ENCODE measurements around the gene NUTF2.
"Not testable (repeated sequence)": the region's sequence is repeated elsewhere in the genome, so short reads cannot be mapped to it uniquely, and the experiment has no call there.

Gene NUTF2

GRCh38 chr16:67861877-67862276, 15.1 kb downstream of the NUTF2 start:
- Histone ChIP-seq H3K56ac (ENCODE audit: low read length) (no peak overlapping the region), H2AK5ac (ENCODE audit: low read length) (no peak overlapping the region), H3K4me3 (ENCODE audit: low read length) (no peak overlapping the region), H4K5ac (ENCODE audit: low read length) (no peak overlapping the region), H2BK5ac (ENCODE audit: low read length) (no peak overlapping the region), H2BK120ac (ENCODE audit: low read depth, low read length) (no peak overlapping the region), H3K4me2 (ENCODE audit: low read length) (no peak overlapping the region), H3K27ac (ENCODE audit: low read depth, low read length) (no peak overlapping the region), H3K36me3 (ENCODE audit: control insufficient read depth, insufficient read depth, low read length) (peaks cover 1% of the 10 kb centered on the region), H2BK15ac (replicated peaks; ENCODE audit: low read depth) (no peak overlapping the region), H3K27me3 (ENCODE audit: insufficient read depth, low read length, poor library complexity) (no peaks in the 10 kb centered on the region), H3K79me2 (ENCODE audit: control insufficient read depth, insufficient read depth, low read length) (peaks cover 70% of the 10 kb centered on the region), H3K4me1 (ENCODE audit: control insufficient read depth, low read depth, low read length) (peaks cover 3% of the 10 kb centered on the region), H3K23ac (ENCODE audit: low read length) (no peak overlapping the region), H4K8ac (ENCODE audit: low read depth, low read length) (no peak overlapping the region), H3K4ac (ENCODE audit: low read depth, low read length) (no peak overlapping the region), H3K79me1 (ENCODE audit: low read length) (peaks cover 51% of the 10 kb centered on the region), H3K18ac (ENCODE audit: low read length) (no peak overlapping the region), H3K9ac (ENCODE audit: low read length) (no peak overlapping the region)
- no peak for DNase-seq
- no CpG with 5 or more reads among the region's 6 CpGs for WGBS (ENCODE audit: extremely low coverage, insufficient coverage, low lambda C conversion rate)

GRCh38 chr16:67862623-67863583, 16.2 kb downstream of the NUTF2 start:
- H3K79me2 ChIP-seq (ENCODE audit: control insufficient read depth, insufficient read depth, low read length), result peaks cover 60% of the 10 kb centered on the region
- H3K79me1 ChIP-seq (ENCODE audit: low read length), result peaks cover 41% of the 10 kb centered on the region
- H3K4me3 ChIP-seq (ENCODE audit: low read length), result no peak overlapping the region
- no peaks in the 10 kb centered on the region for H3K27me3 ChIP-seq (ENCODE audit: insufficient read depth, low read length, poor library complexity)
- no peak overlapping the region for H3K56ac ChIP-seq (ENCODE audit: low read length)
- no CpG with 5 or more reads among the region's 11 CpGs for WGBS (ENCODE audit: extremely low coverage, insufficient coverage, low lambda C conversion rate)
- H2BK5ac ChIP-seq (ENCODE audit: low read length), result no peak overlapping the region
- H4K5ac ChIP-seq (ENCODE audit: low read length), result no peak overlapping the region
- no peak overlapping the region for H3K9ac ChIP-seq (ENCODE audit: low read length)
- H3K4me2 ChIP-seq (ENCODE audit: low read length), result no peak overlapping the region
- DNase-seq, result no peak
- no peak overlapping the region for H3K18ac ChIP-seq (ENCODE audit: low read length)
- H3K4ac ChIP-seq (ENCODE audit: low read depth, low read length), result no peak overlapping the region
- peaks cover 2% of the 10 kb centered on the region for H3K36me3 ChIP-seq (ENCODE audit: control insufficient read depth, insufficient read depth, low read length)
- no peaks in the 10 kb centered on the region for H3K4me1 ChIP-seq (ENCODE audit: control insufficient read depth, low read depth, low read length)
- no peak overlapping the region for H3K23ac ChIP-seq (ENCODE audit: low read length)
- H2AK5ac ChIP-seq (ENCODE audit: low read length), result no peak overlapping the region
- no peak overlapping the region for H2BK120ac ChIP-seq (ENCODE audit: low read depth, low read length)
- H2BK15ac ChIP-seq (replicated peaks; ENCODE audit: low read depth), result no peak overlapping the region
- no peak overlapping the region for H4K8ac ChIP-seq (ENCODE audit: low read depth, low read length)
- no peak overlapping the region for H3K27ac ChIP-seq (ENCODE audit: low read depth, low read length)

- Histone ChIP-seq H3K79me1 (ENCODE audit: low read length) (peaks cover 36% of the 10 kb centered on the region), H3K79me2 (ENCODE audit: control insufficient read depth, insufficient read depth, low read length) (peaks cover 48% of the 10 kb centered on the region)
- not testable (repeated sequence) for H4K8ac ChIP-seq (ENCODE audit: low read depth, low read length); H3K27ac ChIP-seq (ENCODE audit: low read depth, low read length); H3K56ac ChIP-seq (ENCODE audit: low read length); DNase-seq; H2BK120ac ChIP-seq (ENCODE audit: low read depth, low read length); H3K4me2 ChIP-seq (ENCODE audit: low read length); H4K5ac ChIP-seq (ENCODE audit: low read length); H3K36me3 ChIP-seq (ENCODE audit: control insufficient read depth, insufficient read depth, low read length); H3K4ac ChIP-seq (ENCODE audit: low read depth, low read length); H3K27me3 ChIP-seq (ENCODE audit: insufficient read depth, low read length, poor library complexity); H2AK5ac ChIP-seq (ENCODE audit: low read length); H3K18ac ChIP-seq (ENCODE audit: low read length); H2BK5ac ChIP-seq (ENCODE audit: low read length); H3K4me3 ChIP-seq (ENCODE audit: low read length); H3K23ac ChIP-seq (ENCODE audit: low read length); H3K4me1 ChIP-seq (ENCODE audit: control insufficient read depth, low read depth, low read length); H2BK15ac ChIP-seq (replicated peaks; ENCODE audit: low read depth); H3K9ac ChIP-seq (ENCODE audit: low read length)
- no CpG with 5 or more reads among the region's 6 CpGs for WGBS (ENCODE audit: extremely low coverage, insufficient coverage, low lambda C conversion rate)
Measured at GRCh38 chr16:67864044-67864443, 17.3 kb downstream of the NUTF2 start.

- no peaks in the 10 kb centered on the region for H3K4me1 ChIP-seq (ENCODE audit: control insufficient read depth, low read depth, low read length)
- H2BK5ac ChIP-seq (ENCODE audit: low read length), result no peak overlapping the region
- no peak overlapping the region for H3K4ac ChIP-seq (ENCODE audit: low read depth, low read length)
- H3K4me2 ChIP-seq (ENCODE audit: low read length), result no peak overlapping the region
- H3K23ac ChIP-seq (ENCODE audit: low read length), result no peak overlapping the region
- no peak overlapping the region for H3K18ac ChIP-seq (ENCODE audit: low read length)
- H2BK120ac ChIP-seq (ENCODE audit: low read depth, low read length), result no peak overlapping the region
- H3K27me3 ChIP-seq (ENCODE audit: insufficient read depth, low read length, poor library complexity), result no peaks in the 10 kb centered on the region
- peaks cover 44% of the 10 kb centered on the region for H3K79me2 ChIP-seq (ENCODE audit: control insufficient read depth, insufficient read depth, low read length)
- H4K8ac ChIP-seq (ENCODE audit: low read depth, low read length), result no peak overlapping the region
- H3K56ac ChIP-seq (ENCODE audit: low read length), result no peak overlapping the region
- no CpG with 5 or more reads among the region's 2 CpGs for whole genome bisulfite sequencing (ENCODE audit: extremely low coverage, insufficient coverage, low lambda C conversion rate)
- H2AK5ac ChIP-seq (ENCODE audit: low read length), result no peak overlapping the region
- H3K4me3 ChIP-seq (ENCODE audit: low read length), result no peak overlapping the region
- no peak overlapping the region for H3K27ac ChIP-seq (ENCODE audit: low read depth, low read length)
- DNase-seq, result peak; percentile 55
- H3K9ac ChIP-seq (ENCODE audit: low read length), result no peak overlapping the region
- H4K5ac ChIP-seq (ENCODE audit: low read length), result no peak overlapping the region
- peaks cover 36% of the 10 kb centered on the region for H3K79me1 ChIP-seq (ENCODE audit: low read length)
- peaks cover 6% of the 10 kb centered on the region for H3K36me3 ChIP-seq (ENCODE audit: control insufficient read depth, insufficient read depth, low read length)
- H2BK15ac ChIP-seq (replicated peaks; ENCODE audit: low read depth), result no peak overlapping the region
Measured at GRCh38 chr16:67864594-67864993, 17.9 kb downstream of the NUTF2 start.

GRCh38 chr16:67865318-67865717, 18.6 kb downstream of the NUTF2 start:
- DNase-seq, result peak; percentile 82
- no peak overlapping the region for H4K8ac ChIP-seq (ENCODE audit: low read depth, low read length)
- no peak overlapping the region for H2BK5ac ChIP-seq (ENCODE audit: low read length)
- peaks cover 6% of the 10 kb centered on the region for H3K36me3 ChIP-seq (ENCODE audit: control insufficient read depth, insufficient read depth, low read length)
- H4K5ac ChIP-seq (ENCODE audit: low read length), result no peak overlapping the region
- no peak overlapping the region for H3K23ac ChIP-seq (ENCODE audit: low read length)
- WGBS (ENCODE audit: extremely low coverage, insufficient coverage, low lambda C conversion rate), result no CpG with 5 or more reads among the region's 2 CpGs
- no peak overlapping the region for H3K4me2 ChIP-seq (ENCODE audit: low read length)
- no peak overlapping the region for H3K27ac ChIP-seq (ENCODE audit: low read depth, low read length)
- H3K79me1 ChIP-seq (ENCODE audit: low read length), result peaks cover 36% of the 10 kb centered on the region
- no peaks in the 10 kb centered on the region for H3K4me1 ChIP-seq (ENCODE audit: control insufficient read depth, low read depth, low read length)
- no peak overlapping the region for H3K4ac ChIP-seq (ENCODE audit: low read depth, low read length)
- no peak overlapping the region for H3K4me3 ChIP-seq (ENCODE audit: low read length)
- no peak overlapping the region for H3K18ac ChIP-seq (ENCODE audit: low read length)
- H2AK5ac ChIP-seq (ENCODE audit: low read length), result no peak overlapping the region
- peaks cover 41% of the 10 kb centered on the region for H3K79me2 ChIP-seq (ENCODE audit: control insufficient read depth, insufficient read depth, low read length)
- H3K27me3 ChIP-seq (ENCODE audit: insufficient read depth, low read length, poor library complexity), result no peaks in the 10 kb centered on the region
- no peak overlapping the region for H3K9ac ChIP-seq (ENCODE audit: low read length)
- no peak overlapping the region for H2BK120ac ChIP-seq (ENCODE audit: low read depth, low read length)
- H2BK15ac ChIP-seq (replicated peaks; ENCODE audit: low read depth), result no peak overlapping the region
- H3K56ac ChIP-seq (ENCODE audit: low read length), result no peak overlapping the region
